ENCODE data around the gene THADA.

THADA gene

GRCh38 chr2:43346602-43347567, 249.0 kb downstream of the THADA start:
- DNase-seq (ENCODE audit: low spot score), result no peak

GRCh38 chr2:43345872-43346271, 250.0 kb downstream of the THADA start:
- no peak for DNase-seq (ENCODE audit: low spot score)

GRCh38 chr2:43345391-43345813, 250.4 kb downstream of the THADA start:
- no peak for DNase-seq (ENCODE audit: low spot score)

- no peak for DNase-seq (ENCODE audit: low spot score)
These were observed 250.9 kb downstream of the THADA start for GRCh38 chr2:43344868-43345373.

GRCh38 chr2:43343573-43344304, 252.1 kb downstream of the THADA start:
- DNase-seq (ENCODE audit: low spot score), result peak; percentile 77

GRCh38 chr2:43341959-43342757, 253.7 kb downstream of the THADA start:
- DNase-seq (ENCODE audit: low spot score), result no peak

- DNase-seq (ENCODE audit: low spot score), result no peak
These were observed 254.9 kb downstream of the THADA start for GRCh38 chr2:43340945-43341356.

GRCh38 chr2:43340066-43340465, 255.8 kb downstream of the THADA start:
- DNase-seq (ENCODE audit: low spot score), result peak; percentile 59

GRCh38 chr2:43333656-43334144, 262.1 kb downstream of the THADA start:
- peak; percentile 29 for DNase-seq (ENCODE audit: low spot score)

- DNase-seq (ENCODE audit: low spot score), result no peak
These were observed 262.7 kb downstream of the THADA start for GRCh38 chr2:43333101-43333655.

- DNase-seq (ENCODE audit: low spot score), result no peak
These were observed 263.2 kb downstream of the THADA start for GRCh38 chr2:43332653-43333052.

GRCh38 chr2:43331422-43331821, 264.4 kb downstream of the THADA start:
- DNase-seq (ENCODE audit: low spot score), result no peak

- DNase-seq (ENCODE audit: low spot score), result no peak
These were observed 266.2 kb downstream of the THADA start for GRCh38 chr2:43329637-43330036.

- DNase-seq (ENCODE audit: low spot score), result no peak
These were observed 267.0 kb downstream of the THADA start for GRCh38 chr2:43328832-43329231.

- no peak for DNase-seq (ENCODE audit: low spot score)
These were observed 267.7 kb downstream of the THADA start for GRCh38 chr2:43328133-43328532.

GRCh38 chr2:43327119-43327518, 268.7 kb downstream of the THADA start:
- no peak for DNase-seq (ENCODE audit: low spot score)

- no peak for DNase-seq (ENCODE audit: low spot score)
These were observed 269.6 kb downstream of the THADA start for GRCh38 chr2:43326101-43326825.

GRCh38 chr2:43325107-43325811, 270.6 kb downstream of the THADA start:
- DNase-seq (ENCODE audit: low spot score), result no peak

GRCh38 chr2:43324259-43325106, 271.4 kb downstream of the THADA start:
- DNase-seq (ENCODE audit: low spot score), result no peak

All from AG08396 (cell line).